GM18951 (cell line): ENCODE measurements around the gene MIF.
"Not testable (repeated sequence)": the region's sequence is repeated elsewhere in the genome, so short reads cannot be mapped to it uniquely, and the experiment has no call there.

Experiments used
- POLR2A ChIP-seq: IDR thresholded peaks from 4 replicates; pipeline ENCODE4 v1.6.1; 2011; ENCODE audit warnings: mild to moderate bottlenecking; ENCODE audit not compliant: insufficient read length, insufficient read depth; ENCODE audit errors: extremely low read depth
- in situ Hi-C: fragments of 300-500 bp; cut with MboI; formaldehyde crosslinking; loops from one replicate; pipeline ENCODE4 v1.12.0; 2022; ENCODE audit warnings: low sequenced_read_pairs, mixed read lengths, inconsistent platforms; ENCODE audit not compliant: unreplicated experiment

The MIF gene

GRCh38 chr22:23857606-23858483 lies 36.3 kb upstream of the MIF start, which contains the start of gene SLC2A11:
Gene SLC2A11 (plus strand): TSS chr22:23857875. CDS start chr22:23858000, 125 bp downstream.
- in situ Hi-C loops: no loop called here
- TF ChIP-seq POLR2A: peak; percentile 92

GRCh38 chr22:23858484-23858815 lies 35.7 kb upstream of the MIF start:
- no peak for TF ChIP-seq POLR2A
- in situ Hi-C loops: no loop called here

GRCh38 chr22:23859201-23859600 lies 35.0 kb upstream of the MIF start:
- in situ Hi-C loops: no loop called here
- no peak for TF ChIP-seq POLR2A

- in situ Hi-C loops: not testable (repeated sequence)
Measured at GRCh38 chr22:23860187-23860586, 34.0 kb upstream of the MIF start.

- TF ChIP-seq POLR2A: no peak
- in situ Hi-C loops: no loop called here
Measured at GRCh38 chr22:23862103-23862502, 32.1 kb upstream of the MIF start.

- in situ Hi-C loops: not testable (repeated sequence)
Measured at GRCh38 chr22:23864499-23865154, 29.6 kb upstream of the MIF start.

GRCh38 chr22:23868580-23868979 lies 25.6 kb upstream of the MIF start:
- TF ChIP-seq POLR2A: no peak

GRCh38 chr22:23874871-23875270 lies 19.3 kb upstream of the MIF start:
- in situ Hi-C loops: no loop called here
- no peak for TF ChIP-seq POLR2A

More at GRCh38 chr22:23868580-23868979, 25.6 kb upstream of the MIF start:
- in situ Hi-C loops: no loop called here

- in situ Hi-C loops: no loop called here
- no peak for TF ChIP-seq POLR2A
Measured at GRCh38 chr22:23875801-23876200, 18.4 kb upstream of the MIF start.

- TF ChIP-seq POLR2A: no peak
- in situ Hi-C loops: no loop called here
Measured at GRCh38 chr22:23877566-23877965, 16.6 kb upstream of the MIF start.

- in situ Hi-C loops: no loop called here
- no peak for TF ChIP-seq POLR2A
Measured at GRCh38 chr22:23878219-23878618, 16.0 kb upstream of the MIF start.

- TF ChIP-seq POLR2A: no peak
- in situ Hi-C loops: no loop called here
Measured at GRCh38 chr22:23882370-23882769, 11.8 kb upstream of the MIF start.

GRCh38 chr22:23883658-23884057 lies 10.5 kb upstream of the MIF start:
- TF ChIP-seq POLR2A: no peak
- in situ Hi-C loops: no loop called here

- no peak for TF ChIP-seq POLR2A
- in situ Hi-C loops: no loop called here
Measured at GRCh38 chr22:23884140-23884539, 10.0 kb upstream of the MIF start.
